GM13977 (cell line): ENCODE data around the gene SCYGR8.
A peak's percentile ranks its signal among the peaks of the same experiment; 100 is the strongest.

ENCODE experiments used
- DNase-seq: peaks from one replicate; pipeline ENCODE4 v3.0.0; 2012; ENCODE audit warnings: low spot score
- in situ Hi-C: fragments of 300-500 bp; cut with MboI; formaldehyde crosslinking; loops from one replicate; pipeline ENCODE4 v1.12.0; 2022; ENCODE audit warnings: low sequenced_read_pairs, low pct_unique_long_range_greater_than_20kb, mixed read lengths, inconsistent platforms; ENCODE audit not compliant: unreplicated experiment
- TF ChIP-seq, protein P1 (sequence below): IDR thresholded peaks from 2 replicates; pipeline ENCODE4 v1.5.1; 2012; ENCODE audit warnings: mild to moderate bottlenecking, control low read depth; ENCODE audit not compliant: insufficient read depth; ENCODE audit errors: extremely low read depth, missing control alignments

SCYGR8 gene

DNA sequence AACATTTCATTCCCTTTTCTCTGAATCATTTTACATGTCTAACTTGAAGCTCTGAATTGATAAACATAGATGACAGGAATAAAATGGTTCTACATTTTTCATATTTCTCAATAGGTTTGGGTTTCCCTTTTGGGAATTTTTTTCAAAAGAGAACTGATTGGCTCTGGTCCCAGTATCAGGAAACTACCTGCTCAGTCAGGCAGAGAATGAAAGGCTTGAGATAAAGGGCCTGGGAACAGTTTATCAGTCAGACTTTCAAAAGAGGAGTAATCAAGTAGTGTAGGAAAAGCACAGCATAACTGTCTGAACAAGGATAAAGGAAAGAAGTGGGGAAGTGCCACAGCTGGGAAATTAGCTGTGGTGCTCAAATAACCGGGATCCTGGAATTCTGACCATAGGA, 39.6 kb downstream of the SCYGR8 start:
- TF ChIP-seq, protein P1, sequence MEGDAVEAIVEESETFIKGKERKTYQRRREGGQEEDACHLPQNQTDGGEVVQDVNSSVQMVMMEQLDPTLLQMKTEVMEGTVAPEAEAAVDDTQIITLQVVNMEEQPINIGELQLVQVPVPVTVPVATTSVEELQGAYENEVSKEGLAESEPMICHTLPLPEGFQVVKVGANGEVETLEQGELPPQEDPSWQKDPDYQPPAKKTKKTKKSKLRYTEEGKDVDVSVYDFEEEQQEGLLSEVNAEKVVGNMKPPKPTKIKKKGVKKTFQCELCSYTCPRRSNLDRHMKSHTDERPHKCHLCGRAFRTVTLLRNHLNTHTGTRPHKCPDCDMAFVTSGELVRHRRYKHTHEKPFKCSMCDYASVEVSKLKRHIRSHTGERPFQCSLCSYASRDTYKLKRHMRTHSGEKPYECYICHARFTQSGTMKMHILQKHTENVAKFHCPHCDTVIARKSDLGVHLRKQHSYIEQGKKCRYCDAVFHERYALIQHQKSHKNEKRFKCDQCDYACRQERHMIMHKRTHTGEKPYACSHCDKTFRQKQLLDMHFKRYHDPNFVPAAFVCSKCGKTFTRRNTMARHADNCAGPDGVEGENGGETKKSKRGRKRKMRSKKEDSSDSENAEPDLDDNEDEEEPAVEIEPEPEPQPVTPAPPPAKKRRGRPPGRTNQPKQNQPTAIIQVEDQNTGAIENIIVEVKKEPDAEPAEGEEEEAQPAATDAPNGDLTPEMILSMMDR = no peak
- in situ Hi-C loops = no loop called here
- DNase-seq = no peak

DNA sequence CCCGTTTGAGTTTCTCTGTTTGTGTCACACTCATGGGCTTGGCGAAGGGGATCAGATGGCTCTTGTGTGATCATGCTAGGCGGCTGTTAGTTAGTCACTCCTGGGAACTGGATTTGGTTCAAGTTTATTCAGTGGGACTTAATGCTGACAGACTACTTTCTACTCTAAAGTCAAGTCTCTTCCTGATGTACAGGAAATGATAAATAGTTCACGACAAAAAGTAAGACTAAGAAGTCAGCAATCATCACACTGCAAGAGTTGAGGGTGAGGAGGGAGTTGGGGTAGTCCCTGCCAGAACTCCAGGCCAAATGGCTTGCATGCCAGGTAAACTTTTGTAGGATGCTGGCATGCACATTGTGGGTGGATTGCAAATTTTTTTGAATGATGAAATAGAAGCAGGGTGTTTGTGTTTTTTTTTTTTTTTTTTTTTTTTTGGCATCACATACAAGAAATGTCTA, 42.9 kb downstream of the SCYGR8 start:
- in situ Hi-C loops = no loop called here
- TF ChIP-seq, protein P1 = no peak
- DNase-seq = no peak

DNA sequence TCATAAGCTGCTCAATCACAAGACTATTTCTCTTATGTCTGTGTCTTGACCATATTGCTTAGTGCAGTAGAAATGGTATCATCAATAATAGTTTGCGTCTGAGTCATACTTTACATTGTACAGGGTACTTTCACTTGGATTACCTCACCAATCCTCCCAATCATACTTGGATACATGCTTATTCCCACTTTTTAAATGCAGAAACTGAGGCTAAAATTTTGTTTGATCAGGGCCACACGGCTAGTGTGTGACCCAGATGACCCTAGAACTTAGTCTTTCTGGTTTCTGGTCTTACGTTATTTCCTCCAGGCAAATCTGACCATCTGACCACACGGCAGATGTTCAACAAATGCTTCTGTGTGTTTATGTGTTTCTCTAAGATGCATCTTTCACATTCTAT, 44.1 kb downstream of the SCYGR8 start:
- TF ChIP-seq, protein P1 = no peak
- peak; percentile 24 for DNase-seq

DNA sequence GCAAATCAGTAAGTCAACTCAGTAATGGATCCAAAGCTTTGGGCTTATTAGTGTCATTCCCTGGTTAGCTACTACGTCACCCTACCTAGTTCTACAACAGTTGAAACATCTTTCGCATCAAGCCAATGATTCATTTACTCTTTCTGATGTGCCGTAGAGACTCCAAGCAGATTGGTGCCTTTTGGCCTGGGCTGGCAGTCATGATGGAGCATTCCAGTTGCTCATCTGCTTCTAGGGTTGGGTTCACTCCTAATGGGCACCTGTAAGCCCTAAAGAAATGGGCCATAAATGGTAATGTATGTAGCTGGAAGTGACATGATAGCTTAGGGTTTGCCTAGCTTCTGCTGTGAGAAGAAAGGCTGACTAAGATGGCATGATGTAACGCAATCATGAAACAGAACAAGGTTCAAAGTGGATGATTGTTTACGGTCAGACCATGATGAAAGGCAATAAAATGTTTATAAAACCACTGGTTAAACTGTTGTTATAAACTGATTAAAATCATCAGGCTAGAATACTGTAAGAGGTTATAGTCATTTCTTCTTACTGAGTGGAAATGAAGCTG, 47.5 kb downstream of the SCYGR8 start:
- DNase-seq = no peak
- in situ Hi-C loops = no loop called here
- TF ChIP-seq, protein P1 = no peak

More for the DNA sequence above, 44.1 kb downstream of the SCYGR8 start:
- in situ Hi-C loops = no loop called here
